Measurements from ENCODE around the gene SLC6A15.

DNA sequence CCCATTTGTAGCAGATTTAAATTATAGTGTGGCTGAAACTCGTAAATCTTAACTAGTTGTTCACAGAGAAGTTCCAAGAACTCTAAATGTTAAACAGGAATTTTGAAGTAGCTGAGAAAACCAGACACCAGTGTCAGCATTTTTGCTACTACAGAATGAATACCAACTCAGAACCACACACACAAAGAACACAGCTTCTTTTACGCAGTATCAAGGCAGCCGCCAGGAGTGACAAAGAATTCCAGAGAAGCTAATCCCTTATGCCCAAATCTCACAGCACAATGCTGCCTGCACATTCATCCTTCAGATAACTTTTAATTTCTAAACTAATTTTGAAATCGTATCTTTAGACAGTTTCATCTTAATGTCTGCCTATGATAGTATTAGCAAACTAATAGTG, 37.4 kb downstream of the SLC6A15 start:
- no peak for TF ChIP-seq GATA2 (IDR thresholded peaks at IDR 0.05; ENCODE audit: low read depth, low read length)
- no peak for TF ChIP-seq GATA3 (IDR thresholded peaks at IDR 0.05; ENCODE audit: low read depth, low read length)

Measured in SH-SY5Y (cell line).